Stimulated activated CD4-positive, alpha-beta T cell treated with anti-CD3 and anti-CD28 coated beads, Interleukin-15, amount 100 ng/mL, for 1 hour (primary cell): ENCODE data around the gene GRID1.

Experiments
- DNase-seq, 2 donors: peaks; one replicate each; pipeline ENCODE4 v3.0.0-alpha.2; 2020; ENCODE audit warnings: low read depth in 1 of 2, low spot score in 1 of 2

GRID1 gene

GRCh38 chr10:86355571-86356038 lies 11.0 kb downstream of the GRID1 start:
- no peak for DNase-seq

GRCh38 chr10:86354761-86355540 lies 11.6 kb downstream of the GRID1 start:
- DNase-seq, result no peak

GRCh38 chr10:86353506-86354485 lies 12.8 kb downstream of the GRID1 start:
- no peak for DNase-seq

- no peak for DNase-seq
These were observed 15.7 kb downstream of the GRID1 start for GRCh38 chr10:86350897-86351296.

DNA sequence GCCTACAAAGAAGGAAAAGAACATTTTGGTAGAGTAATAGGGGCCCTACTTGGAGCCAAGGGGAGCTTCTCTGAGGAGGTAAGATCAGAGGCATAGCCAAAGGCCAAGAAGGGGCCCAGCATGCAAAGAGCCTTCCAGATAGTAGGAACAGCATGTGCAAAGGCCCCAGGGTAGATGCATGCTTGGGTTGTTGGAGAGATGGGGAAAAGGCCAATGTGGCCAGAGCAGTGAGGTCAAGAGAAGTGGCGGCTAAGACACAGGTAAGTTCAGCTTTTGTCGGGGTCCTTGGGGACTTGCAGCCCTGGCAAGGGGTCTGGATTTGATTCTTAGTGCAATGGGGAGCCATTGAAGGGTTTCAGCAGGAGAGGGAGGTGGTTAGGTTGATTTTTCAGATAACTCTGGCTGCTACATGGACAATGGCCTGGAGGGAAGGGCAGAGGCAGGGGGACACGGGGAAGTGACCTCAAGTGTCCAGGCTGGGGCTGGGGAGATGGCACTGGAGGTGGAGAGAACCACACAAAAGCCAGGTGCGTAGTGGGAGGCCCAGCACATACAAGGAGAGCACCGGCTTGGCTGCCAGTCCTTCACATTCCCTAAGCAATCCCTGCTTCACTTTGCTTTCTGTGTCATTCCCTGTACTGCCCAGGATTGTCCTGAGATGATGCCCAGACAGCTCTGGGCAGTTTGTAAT lies 16.5 kb downstream of the GRID1 start:
- no peak for DNase-seq

- DNase-seq, result no peak
These were observed 17.1 kb downstream of the GRID1 start for GRCh38 chr10:86349474-86349873.

- DNase-seq, result no peak
These were observed 18.0 kb downstream of the GRID1 start for GRCh38 chr10:86348321-86349210.

DNA sequence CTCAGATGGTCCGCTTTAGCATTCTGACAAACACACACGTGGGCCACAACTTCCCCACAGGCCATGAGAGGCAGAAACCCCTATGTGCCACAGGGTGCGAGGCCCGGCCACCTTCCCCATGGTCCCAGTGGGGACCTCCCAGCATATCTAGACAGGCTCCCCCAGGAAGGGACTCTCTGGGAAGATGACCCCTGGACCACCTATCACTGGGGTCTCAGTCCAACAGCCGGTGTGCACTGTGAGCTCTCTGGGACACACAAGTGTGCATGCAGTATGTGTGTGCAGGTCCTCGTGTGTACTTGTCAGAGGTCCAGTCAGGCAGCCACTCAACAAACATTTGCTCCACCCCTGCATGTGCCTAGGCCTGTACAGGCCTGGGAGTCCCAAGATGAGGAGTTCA lies 18.7 kb downstream of the GRID1 start:
- DNase-seq, result no peak

DNA sequence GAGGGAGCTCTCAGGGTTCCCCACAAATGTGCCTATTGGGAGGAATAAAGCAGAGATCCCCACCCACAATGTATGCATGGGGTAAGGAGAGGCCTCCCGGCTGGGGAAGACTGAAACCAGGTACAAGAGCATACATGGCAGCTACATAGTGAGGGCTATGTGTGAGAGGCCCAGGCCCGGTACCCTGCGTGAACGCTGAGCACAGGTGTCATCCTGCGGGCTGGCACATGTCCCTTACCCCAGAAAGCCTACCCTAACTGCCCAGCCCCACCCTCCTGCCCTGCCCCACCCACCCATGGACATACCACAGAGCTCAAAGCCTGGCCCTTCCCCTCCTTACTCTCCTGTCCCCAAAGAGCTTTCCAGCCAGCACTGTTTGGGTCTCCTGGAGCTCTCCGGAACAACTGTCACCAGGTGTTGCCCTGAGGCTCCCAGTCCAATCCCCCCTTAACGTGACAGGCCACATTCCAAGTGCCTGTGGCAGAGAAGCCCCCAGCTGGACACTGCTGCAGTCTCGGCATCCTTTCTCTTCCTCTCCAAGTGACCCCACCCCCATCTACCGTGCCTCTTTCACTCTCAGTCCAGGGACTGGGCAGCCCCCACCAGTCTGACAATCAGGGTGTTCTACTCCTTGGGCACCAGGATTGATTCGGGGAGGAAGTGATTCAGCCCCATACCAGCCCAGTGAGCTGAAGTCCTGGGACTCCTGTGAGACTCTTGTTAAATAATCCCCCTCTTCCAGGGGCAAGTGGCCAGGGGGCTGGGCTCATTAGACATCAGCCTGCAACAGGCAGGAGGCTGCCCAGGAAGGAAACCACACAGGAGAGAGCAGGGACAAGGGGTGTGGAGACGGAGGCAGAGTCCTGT lies 19.6 kb downstream of the GRID1 start:
- DNase-seq, result no peak

DNA sequence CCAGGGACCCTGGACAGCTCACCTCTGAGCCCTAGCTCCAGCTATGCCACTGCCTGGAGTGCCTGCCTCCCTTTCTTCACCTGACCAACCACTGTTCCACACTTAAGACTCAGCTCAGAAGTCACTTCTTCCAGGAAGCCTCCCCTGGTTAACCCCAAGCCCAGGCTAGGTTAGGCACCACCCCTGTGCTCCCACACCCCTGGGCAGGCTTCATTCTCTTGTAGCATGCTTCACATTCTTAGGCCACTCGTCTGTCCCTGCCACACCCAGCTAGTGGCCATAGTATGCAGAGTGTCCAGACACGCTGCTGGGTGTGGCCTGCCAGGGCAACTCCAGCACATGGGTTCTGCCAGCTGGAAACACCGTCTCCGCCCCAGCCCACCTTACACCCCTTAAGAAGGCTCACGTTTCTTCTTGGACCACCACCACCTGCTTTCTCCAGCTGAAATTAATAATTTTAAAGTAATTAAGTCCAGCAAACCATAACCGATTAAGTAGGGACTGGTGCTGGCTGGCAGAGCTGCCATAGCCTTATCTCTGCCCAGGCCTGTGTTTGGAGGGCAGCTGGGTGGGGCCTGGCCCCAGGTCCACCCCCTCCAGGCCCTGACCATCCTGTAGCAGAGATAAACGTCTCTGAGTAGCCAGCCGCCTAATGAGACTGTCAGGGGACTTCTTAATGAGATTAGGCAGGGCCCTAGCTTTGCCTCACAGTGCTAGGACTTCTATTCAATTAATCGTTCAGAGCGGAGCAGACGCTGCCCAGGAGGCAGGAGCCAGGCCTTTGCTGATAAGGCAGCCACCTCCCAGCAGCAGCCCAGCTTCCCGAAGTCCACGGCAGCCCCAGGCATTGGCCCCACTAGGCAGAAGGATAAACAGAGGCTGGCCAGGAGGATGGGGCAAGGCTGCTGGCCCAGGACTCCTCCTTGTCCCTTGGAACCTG lies 20.5 kb downstream of the GRID1 start:
- no peak for DNase-seq

GRCh38 chr10:86345296-86345858 lies 21.2 kb downstream of the GRID1 start:
- no peak for DNase-seq

- no peak for DNase-seq
These were observed 21.9 kb downstream of the GRID1 start for GRCh38 chr10:86344714-86345161.

- DNase-seq, result no peak
These were observed 22.3 kb downstream of the GRID1 start for GRCh38 chr10:86344281-86344680.

- no peak for DNase-seq
These were observed 22.8 kb downstream of the GRID1 start for GRCh38 chr10:86343761-86344160.

- no peak for DNase-seq
These were observed 24.3 kb downstream of the GRID1 start for GRCh38 chr10:86342111-86342863.

GRCh38 chr10:86341361-86341811 lies 25.2 kb downstream of the GRID1 start:
- no peak for DNase-seq

- DNase-seq, result no peak
These were observed 25.7 kb downstream of the GRID1 start for GRCh38 chr10:86340991-86341260.
